ENCODE results near the gene MRPL54. TPM values are rescaled to one million over a fixed set of nuclear protein-coding genes. Genes with fewer than 3 reads are reported as not detected.

MRPL54 gene
- polyA plus RNA-seq, 1 donor (not counting 4 experiments of a cell fraction or from before 2014, with no cell fraction given): 27.0 TPM

- DNase-seq (ENCODE audit: low read depth, low spot score): no peak
- Histone ChIP-seq H3K9me3 (ENCODE audit: control insufficient read depth, low read depth, low read length) (peaks cover 4% of the 10 kb centered on the region), H3K9me1 (ENCODE audit: control insufficient read depth, extremely low read depth, insufficient read depth, low read length) (no peaks in the 10 kb centered on the region), H3K4me1 (ENCODE audit: control insufficient read depth, extremely low read depth, insufficient read depth, low read length) (peaks cover 2% of the 10 kb centered on the region), H3K36me3 (ENCODE audit: control insufficient read depth in 2 of 2, extremely low read depth in 1 of 2, insufficient read depth in 2 of 2, low read length in 2 of 2) (no peaks in the 10 kb centered on the region), H2AFZ (ENCODE audit: control insufficient read depth, low read length) (no peak overlapping the region), H3K27me3 (ENCODE audit: control insufficient read depth, extremely low read depth, insufficient read depth, low read length) (peaks cover 31% of the 10 kb centered on the region), H3K27ac (ENCODE audit: control insufficient read depth, insufficient read depth, low read length) (no peak overlapping the region), H4K20me1 (ENCODE audit: control insufficient read depth, extremely low read depth, insufficient read depth, low read length) (no peaks in the 10 kb centered on the region), H3K4me2 (ENCODE audit: control insufficient read depth, extremely low read depth, insufficient read depth, low read depth, low read length) (no peak overlapping the region), H3K9ac (ENCODE audit: control insufficient read depth, extremely low read depth, insufficient read depth, low read length) (no peak overlapping the region), H3K79me2 (ENCODE audit: control insufficient read depth, insufficient read depth, low read length) (no peaks in the 10 kb centered on the region), H3K4me3 (ENCODE audit: control insufficient read depth in 2 of 3, extremely low read depth in 1 of 3, insufficient read depth in 2 of 3, low read depth in 1 of 3, low read length in 3 of 3) (no peak overlapping the region)
- TF ChIP-seq CTCF (optimal IDR thresholded peaks at IDR 0.05 in 1 of 3, IDR thresholded peaks at IDR 0.05 in 1 of 3, conservative IDR thresholded peaks at IDR 0.05 in 1 of 3; ENCODE audit: extremely low read depth in 1 of 3, insufficient read depth in 2 of 3, low read length in 3 of 3) (no peak), EZH2 (IDR thresholded peaks at IDR 0.05; ENCODE audit: low read length) (no peak)
- dilution Hi-C loops (cut with MboI; ENCODE audit: extremely low pct_ligation_motif_present, low sequenced_read_pairs): no loop called here
- FAIRE-seq: no peak
These were observed 41.9 kb downstream of the MRPL54 start for GRCh38 chr19:3804429-3804828.

- H3K27ac ChIP-seq (ENCODE audit: control insufficient read depth, insufficient read depth, low read length): no peak overlapping the region
- no peaks in the 10 kb centered on the region for H4K20me1 ChIP-seq (ENCODE audit: control insufficient read depth, extremely low read depth, insufficient read depth, low read length)
- H3K9me3 ChIP-seq (ENCODE audit: control insufficient read depth, low read depth, low read length): peaks cover 4% of the 10 kb centered on the region
- H2AFZ ChIP-seq (ENCODE audit: control insufficient read depth, low read length): no peak overlapping the region
- H3K79me2 ChIP-seq (ENCODE audit: control insufficient read depth, insufficient read depth, low read length): no peaks in the 10 kb centered on the region
- H3K27me3 ChIP-seq (ENCODE audit: control insufficient read depth, extremely low read depth, insufficient read depth, low read length): peaks cover 23% of the 10 kb centered on the region
- no peak overlapping the region for H3K4me2 ChIP-seq (ENCODE audit: control insufficient read depth, extremely low read depth, insufficient read depth, low read depth, low read length)
- H3K9ac ChIP-seq (ENCODE audit: control insufficient read depth, extremely low read depth, insufficient read depth, low read length): no peak overlapping the region
- no peak overlapping the region for H3K4me3 ChIP-seq (ENCODE audit: control insufficient read depth in 2 of 3, extremely low read depth in 1 of 3, insufficient read depth in 2 of 3, low read depth in 1 of 3, low read length in 3 of 3)
- H3K36me3 ChIP-seq (ENCODE audit: control insufficient read depth in 2 of 2, extremely low read depth in 1 of 2, insufficient read depth in 2 of 2, low read length in 2 of 2): no peaks in the 10 kb centered on the region
- H3K9me1 ChIP-seq (ENCODE audit: control insufficient read depth, extremely low read depth, insufficient read depth, low read length): no peaks in the 10 kb centered on the region
- TF ChIP-seq EZH2 (IDR thresholded peaks at IDR 0.05; ENCODE audit: low read length): no peak
- TF ChIP-seq CTCF (optimal IDR thresholded peaks at IDR 0.05 in 1 of 3, IDR thresholded peaks at IDR 0.05 in 1 of 3, conservative IDR thresholded peaks at IDR 0.05 in 1 of 3; ENCODE audit: extremely low read depth in 1 of 3, insufficient read depth in 2 of 3, low read length in 3 of 3): no peak
- peaks cover 2% of the 10 kb centered on the region for H3K4me1 ChIP-seq (ENCODE audit: control insufficient read depth, extremely low read depth, insufficient read depth, low read length)
- dilution Hi-C loops (cut with MboI; ENCODE audit: extremely low pct_ligation_motif_present, low sequenced_read_pairs): no loop called here
- no peak for FAIRE-seq
- DNase-seq (ENCODE audit: low read depth, low spot score): no peak
These were observed 43.4 kb downstream of the MRPL54 start for GRCh38 chr19:3805859-3806258.

All from keratinocyte (primary cell).